K562 (cell line): ENCODE results near the gene STEAP3. TPM values are rescaled to one million over a fixed set of nuclear protein-coding genes. Genes with fewer than 3 reads are reported as not detected.
A peak's percentile ranks its signal among the peaks of the same experiment; 100 is the strongest.

Experiments
- DEAF1 ChIP-seq: fragments of 450-650 bp; formaldehyde crosslinking; IDR thresholded peaks from 2 replicates; pipeline ENCODE4 v1.4.0; 2020; ENCODE audit warnings: mild to moderate bottlenecking, moderate library complexity
- GATAD2A ChIP-seq: fragments of 450-650 bp; IDR thresholded peaks from 2 replicates; pipeline ENCODE4 v1.6.1; 2017
- MAZ ChIP-seq, 2 experiments: fragments of 450-650 bp in 1 of 2; sonication (generic) in 1 of 2; formaldehyde crosslinking; IDR thresholded peaks in 1 of 2; conservative IDR thresholded peaks in 1 of 2; 2 replicates each; pipeline versions ENCODE4 v1.4.0 to v1.5.0; 2020; ENCODE audit warnings: mild to moderate bottlenecking in 1 of 2, missing genetic modification reagents in 1 of 2
- REST ChIP-seq, 2 experiments: fragments of 450-650 bp; formaldehyde crosslinking in 1 of 2; IDR thresholded peaks; 2 replicates each; pipeline versions ENCODE4 v1.4.0 to v1.6.1; 2014 to 2020; ENCODE audit warnings: mild to moderate bottlenecking in 2 of 2, borderline replicate concordance in 1 of 2, low read depth in 1 of 2
- ZFP1 ChIP-seq: fragments of 450-650 bp; formaldehyde crosslinking; IDR thresholded peaks from 2 replicates; pipeline ENCODE4 v1.4.0; 2020; ENCODE audit warnings: mild to moderate bottlenecking, mixed read lengths
- ZFPM2 ChIP-seq: fragments of 250-450 bp; sonication (Bioruptor Pico); IDR thresholded peaks from 2 replicates; pipeline ENCODE4 v1.5.1; 2022; ENCODE audit warnings: mild to moderate bottlenecking
- ZNF551 ChIP-seq: fragments of 250-450 bp; sonication (Bioruptor Pico); IDR thresholded peaks from 2 replicates; pipeline ENCODE4 v1.5.0; 2021; ENCODE audit warnings: mild to moderate bottlenecking, moderate library complexity
- ZNF639 ChIP-seq, 2 experiments: fragments of 200-800 bp in 1 of 2; sonication (Bioruptor generic) in 1 of 2; sonication (generic) in 1 of 2; formaldehyde crosslinking in 1 of 2; IDR thresholded peaks in 1 of 2; conservative IDR thresholded peaks in 1 of 2; 2 replicates each; pipeline versions ENCODE4 v1.5.0 to v1.6.1; 2016 to 2020; ENCODE audit warnings: missing compliant biosample characterization in 1 of 2, missing genetic modification characterization in 1 of 2, missing genetic modification reagents in 1 of 2
- polyA plus RNA-seq, 8 experiments: library from polyadenylated mRNA; depleted of rRNA in 4 of 8; stranded (reverse) in 5 of 8; unstranded in 3 of 8; fragments of >200 nt; fragmentation: Nextera tagmentation in 2 of 8; fragmentation: Illumina TruSeq in 1 of 8; extraction: Ambion mirVana in 2 of 8; extraction: Trizol in 1 of 8; gene quantifications; 2 replicates each; pipeline versions ENCODE4 v1.2.1 to v1.2.3, GENCODE V29; 2011 to 2014; ENCODE audit warnings: inconsistent platforms in 1 of 8, missing spikeins in 1 of 8
- total RNA-seq, 7 experiments: library from RNA; depleted of rRNA in 6 of 7; stranded (reverse); fragments of >200 nt in 6 of 7; fragmentation: Illumina TruSeq in 2 of 7; extraction: Trizol in 2 of 7; gene quantifications; 2 replicates each; pipeline versions ENCODE4 v1.2.1 to v1.2.3, GENCODE V29; 2011 to 2021; ENCODE audit warnings: low replicate concordance in 1 of 7

The STEAP3 gene
- total and polyA plus RNA-seq, 9 of the 15 experiments (the other 6 are each of a cell fraction or from before 2014, with no cell fraction given): 1.8 to 31.6 (median 9.0) TPM

- TF ChIP-seq REST (IDR thresholded peaks at IDR 0.05; ENCODE audit: borderline replicate concordance) (peak; percentile 85), REST (CRISPR knock-in tag; IDR thresholded peaks at IDR 0.05; ENCODE audit: low read depth) (no peak), ZFPM2 (no peak), ZNF551 (CRISPR knock-in tag) (no peak), ZFP1 (CRISPR knock-in tag) (no peak), ZNF639 (CRISPR knock-in tag; conservative IDR thresholded peaks at IDR 0.05 in 1 of 2, IDR thresholded peaks at IDR 0.05 in 1 of 2) (no peak), GATAD2A (no peak), MAZ (CRISPR knock-in tag; conservative IDR thresholded peaks at IDR 0.05 in 1 of 2, IDR thresholded peaks at IDR 0.05 in 1 of 2) (peak in 1 of 2 experiments; percentile 49; a peak in 1 of 4 replicates), DEAF1 (CRISPR knock-in tag) (peak; percentile 91)
These were observed 5.1 kb upstream of the STEAP3 start (continued) for GRCh38 chr2:119218478-119219064.
